Keratinocyte (primary cell): ENCODE measurements around the gene SKI.

Experiments used
- CTCF ChIP-seq, 3 experiments: IDR thresholded peaks in 1 of 3; conservative IDR thresholded peaks in 1 of 3; optimal IDR thresholded peaks in 1 of 3; 2 replicates in 2 of 3; 3 replicates in 1 of 3; pipeline versions ENCODE3 to v1.5.1; 2011; ENCODE audit warnings: low read length in 3 of 3, mild to moderate bottlenecking in 3 of 3, moderate library complexity in 2 of 3, control low read depth in 1 of 3, inconsistent platforms in 1 of 3; ENCODE audit not compliant: insufficient read depth in 2 of 3; ENCODE audit errors: extremely low read depth in 1 of 3
- EZH2 ChIP-seq: IDR thresholded peaks from one replicate; pipeline ENCODE4 v1.6.1; 2012; ENCODE audit warnings: inconsistent platforms, mild to moderate bottlenecking, low read length, moderate library complexity

- no peak for TF ChIP-seq EZH2
- TF ChIP-seq CTCF (optimal IDR thresholded peaks at IDR 0.05 in 1 of 3, IDR thresholded peaks at IDR 0.05 in 1 of 3, conservative IDR thresholded peaks at IDR 0.05 in 1 of 3; ENCODE audit: extremely low read depth in 1 of 3, insufficient read depth in 2 of 3, low read length in 3 of 3), result no peak
These were observed 55.4 kb downstream of the SKI start for GRCh38 chr1:2283371-2283990.
